Smooth muscle cell (in vitro differentiated cells): ENCODE results near the gene TMTC4. TPM values are rescaled to one million over a fixed set of nuclear protein-coding genes. Genes with fewer than 3 reads are reported as not detected.

ENCODE experiments used
- DNase-seq: peaks from one replicate; lab custom pipeline; 2025; ENCODE audit not compliant: unreplicated experiment; lab: John Stamatoyannopoulos, UW
- H2AFZ ChIP-seq: fragments of 200-600 bp; sonication (generic); 2 replicates; pipeline ENCODE4 v1.6.0; 2016; ENCODE audit warnings: antibody characterized with exemption, low read depth, mild to moderate bottlenecking
- H3F3A ChIP-seq: fragments of 200-600 bp; sonication (generic); 2 replicates; pipeline ENCODE4 v1.6.0; 2017; ENCODE audit warnings: antibody characterized with exemption, low read depth
- H3K27ac ChIP-seq: fragments of 200-600 bp; sonication (generic); 2 replicates; pipeline ENCODE4 v1.5.1; 2016; ENCODE audit warnings: low read depth, mild to moderate bottlenecking
- H3K27me3 ChIP-seq: fragments of 200-600 bp; sonication (generic); 2 replicates; pipeline ENCODE4 v1.6.1; 2016; ENCODE audit warnings: low read depth, mild to moderate bottlenecking
- H3K36me3 ChIP-seq: fragments of 200-600 bp; sonication (generic); 2 replicates; pipeline ENCODE4 v1.5.1; 2016; ENCODE audit warnings: low read depth
- H3K4me1 ChIP-seq: fragments of 200-600 bp; sonication (generic); 2 replicates; pipeline ENCODE4 v1.5.1; 2016; ENCODE audit warnings: low read depth
- H3K4me2 ChIP-seq: fragments of 200-600 bp; sonication (generic); 2 replicates; pipeline ENCODE4 v1.6.0; 2016; ENCODE audit warnings: mild to moderate bottlenecking
- H3K4me3 ChIP-seq: fragments of 200-600 bp; sonication (generic); 2 replicates; pipeline ENCODE4 v1.5.1; 2016; ENCODE audit warnings: mild to moderate bottlenecking
- H3K79me2 ChIP-seq: fragments of 200-600 bp; sonication (generic); 2 replicates; pipeline ENCODE4 v1.6.0; 2016; ENCODE audit warnings: low read depth, mild to moderate bottlenecking
- H3K9ac ChIP-seq: fragments of 200-600 bp; sonication (generic); 2 replicates; pipeline ENCODE4 v1.6.0; 2016; ENCODE audit warnings: low read depth
- H3K9me3 ChIP-seq: fragments of 200-600 bp; sonication (generic); replicated peaks from 2 replicates; pipeline ENCODE4 v1.5.1; 2016; ENCODE audit warnings: low read depth
- H4K20me1 ChIP-seq: fragments of 200-600 bp; sonication (generic); 2 replicates; pipeline ENCODE4 v1.6.0; 2016; ENCODE audit warnings: low read depth
- WGBS: methylation state at CpG from one replicate; pipeline ENCODE4 v1.1.7; 2016; ENCODE audit warnings: low lambda C conversion rate; 5-methylcytosine and 5-hydroxymethylcytosine counted together
- polyA plus RNA-seq: library from polyadenylated mRNA; unstranded; fragments of >200 nt; fragmentation: Nextera tagmentation; extraction: Ambion mirVana; gene quantifications from 2 replicates; pipeline ENCODE4 v1.2.1, GENCODE V29; 2016
- total RNA-seq: library from RNA; depleted of rRNA; stranded (reverse); fragments of >200 nt; gene quantifications from 2 replicates; pipeline ENCODE4 v1.2.3, GENCODE V29; 2014
- TF ChIP-seq, protein P1 (sequence below): fragments of 200-600 bp; sonication (generic); IDR thresholded peaks from 2 replicates; pipeline ENCODE4 v1.5.1; 2017; ENCODE audit warnings: borderline replicate concordance, mild to moderate bottlenecking, antibody characterized with exemption; ENCODE audit not compliant: insufficient read depth, poor library complexity, severe bottlenecking

TMTC4 gene
- total and polyA plus RNA-seq, 2 experiments from 2014 or later, result 6.6 to 7.4 TPM

DNA sequence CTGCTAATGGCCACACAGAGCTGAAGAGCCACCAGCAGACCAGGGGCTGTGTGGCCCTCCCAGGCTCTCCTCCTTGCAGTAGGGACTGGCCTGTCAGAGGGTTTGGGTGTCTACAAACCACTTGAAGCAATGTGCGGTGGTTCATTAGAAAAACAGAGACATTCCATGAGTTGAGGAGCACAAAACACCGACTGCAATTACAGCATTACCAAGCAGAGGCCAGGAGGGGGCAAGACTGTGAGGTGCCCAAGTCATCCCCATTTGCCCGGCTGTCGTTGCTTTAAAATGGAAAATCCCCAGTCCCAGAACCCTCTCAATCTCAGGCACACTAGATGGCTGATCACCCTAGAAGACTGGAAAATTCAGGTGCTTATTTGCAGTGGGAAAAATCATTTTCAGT is 15.0 kb downstream of the TMTC4 start:
- Histone ChIP-seq H4K20me1 (no peaks in the 10 kb centered on the region), H3F3A (no peaks in the 10 kb centered on the region), H3K4me2 (no peak overlapping the region), H3K79me2 (no peaks in the 10 kb centered on the region), H3K4me3 (no peak overlapping the region), H3K9ac (no peak overlapping the region), H2AFZ (no peak overlapping the region), H3K4me1 (no peaks in the 10 kb centered on the region), H3K9me3 (no peaks in the 10 kb centered on the region), H3K36me3 (no peaks in the 10 kb centered on the region), H3K27me3 (no peaks in the 10 kb centered on the region), H3K27ac (no peak overlapping the region)
- TF ChIP-seq, protein P1, sequence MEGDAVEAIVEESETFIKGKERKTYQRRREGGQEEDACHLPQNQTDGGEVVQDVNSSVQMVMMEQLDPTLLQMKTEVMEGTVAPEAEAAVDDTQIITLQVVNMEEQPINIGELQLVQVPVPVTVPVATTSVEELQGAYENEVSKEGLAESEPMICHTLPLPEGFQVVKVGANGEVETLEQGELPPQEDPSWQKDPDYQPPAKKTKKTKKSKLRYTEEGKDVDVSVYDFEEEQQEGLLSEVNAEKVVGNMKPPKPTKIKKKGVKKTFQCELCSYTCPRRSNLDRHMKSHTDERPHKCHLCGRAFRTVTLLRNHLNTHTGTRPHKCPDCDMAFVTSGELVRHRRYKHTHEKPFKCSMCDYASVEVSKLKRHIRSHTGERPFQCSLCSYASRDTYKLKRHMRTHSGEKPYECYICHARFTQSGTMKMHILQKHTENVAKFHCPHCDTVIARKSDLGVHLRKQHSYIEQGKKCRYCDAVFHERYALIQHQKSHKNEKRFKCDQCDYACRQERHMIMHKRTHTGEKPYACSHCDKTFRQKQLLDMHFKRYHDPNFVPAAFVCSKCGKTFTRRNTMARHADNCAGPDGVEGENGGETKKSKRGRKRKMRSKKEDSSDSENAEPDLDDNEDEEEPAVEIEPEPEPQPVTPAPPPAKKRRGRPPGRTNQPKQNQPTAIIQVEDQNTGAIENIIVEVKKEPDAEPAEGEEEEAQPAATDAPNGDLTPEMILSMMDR, result no peak
- no peak for DNase-seq
- WGBS, result 87% methylated on average over 4 of the region's 4 CpGs

DNA sequence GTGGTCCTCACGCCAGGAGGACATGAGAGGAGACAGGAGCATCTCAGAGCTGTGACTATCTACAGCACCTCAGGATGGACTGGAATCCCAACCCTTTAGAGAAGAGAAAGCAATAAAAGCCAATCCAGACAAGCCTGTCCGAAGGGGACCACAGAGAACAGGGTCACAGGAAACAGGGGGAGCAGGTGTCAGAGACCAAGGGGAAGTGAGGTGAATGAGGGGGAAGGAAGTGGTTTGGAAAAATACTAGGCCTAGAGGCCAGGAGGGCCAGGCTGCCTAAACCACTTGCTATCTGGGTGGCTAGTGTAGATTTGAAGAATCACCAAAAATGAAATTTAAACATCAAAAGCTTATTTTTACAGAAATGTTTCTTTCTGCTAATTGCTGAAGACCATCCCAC is 16.2 kb downstream of the TMTC4 start:
- no peak for DNase-seq
- Histone ChIP-seq H3K4me1 (no peaks in the 10 kb centered on the region), H3K4me3 (no peak overlapping the region), H3F3A (no peaks in the 10 kb centered on the region), H3K9me3 (no peaks in the 10 kb centered on the region), H3K36me3 (no peaks in the 10 kb centered on the region), H3K4me2 (no peak overlapping the region), H2AFZ (no peak overlapping the region), H3K9ac (no peak overlapping the region), H3K27ac (no peak overlapping the region), H3K27me3 (no peaks in the 10 kb centered on the region), H4K20me1 (no peaks in the 10 kb centered on the region), H3K79me2 (no peaks in the 10 kb centered on the region)
- TF ChIP-seq, protein P1, result no peak
- 50% methylated on average over 2 of the region's 2 CpGs for WGBS

DNA sequence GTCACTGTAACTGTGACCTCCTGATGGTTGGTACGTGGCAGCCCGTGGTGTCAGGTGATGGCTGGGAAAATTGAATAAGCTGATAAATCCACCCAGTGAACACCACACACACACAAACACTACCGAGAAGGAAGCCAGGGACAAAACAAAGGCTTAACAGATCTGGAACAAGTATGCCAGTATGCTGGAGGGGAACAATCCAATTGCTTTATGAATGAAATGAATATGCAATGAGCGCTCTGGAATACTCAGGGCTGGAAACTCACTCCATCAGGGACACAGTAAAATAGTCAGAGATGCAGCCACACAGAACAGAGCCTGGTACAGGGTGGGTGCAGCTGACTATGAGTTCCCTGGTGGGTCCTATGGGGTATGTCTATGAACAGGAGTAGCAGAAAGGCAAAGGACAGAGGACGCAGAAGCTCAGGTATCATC is 16.7 kb downstream of the TMTC4 start:
- Histone ChIP-seq H3K9ac (no peak overlapping the region), H3K4me2 (no peak overlapping the region), H3K9me3 (no peaks in the 10 kb centered on the region), H3K27me3 (no peaks in the 10 kb centered on the region), H3K4me1 (no peaks in the 10 kb centered on the region), H3K79me2 (no peaks in the 10 kb centered on the region), H3K27ac (no peak overlapping the region), H3K36me3 (no peaks in the 10 kb centered on the region), H3F3A (no peaks in the 10 kb centered on the region), H3K4me3 (no peak overlapping the region), H4K20me1 (no peaks in the 10 kb centered on the region), H2AFZ (no peak overlapping the region)
- TF ChIP-seq, protein P1, result no peak
- DNase-seq, result no peak
- 95% methylated on average over 5 of the region's 5 CpGs for WGBS

- no peak overlapping the region for H3K27ac ChIP-seq
- H3K4me3 ChIP-seq, result no peak overlapping the region
- no peaks in the 10 kb centered on the region for H3K36me3 ChIP-seq
- no peak overlapping the region for H2AFZ ChIP-seq
- no peaks in the 10 kb centered on the region for H4K20me1 ChIP-seq
- TF ChIP-seq, protein P1, result no peak
- no peaks in the 10 kb centered on the region for H3K9me3 ChIP-seq
- no peaks in the 10 kb centered on the region for H3K27me3 ChIP-seq
- no peak overlapping the region for H3K9ac ChIP-seq
- H3F3A ChIP-seq, result no peaks in the 10 kb centered on the region
- DNase-seq, result no peak
- H3K4me2 ChIP-seq, result no peak overlapping the region
- H3K4me1 ChIP-seq, result no peaks in the 10 kb centered on the region
- WGBS, result 98% methylated on average over 2 of the region's 2 CpGs
- H3K79me2 ChIP-seq, result no peaks in the 10 kb centered on the region
Measured at GRCh38 chr13:100652510-100652909, 22.1 kb downstream of the TMTC4 start.
